Measurements from ENCODE around the gene DUSP10.

DNA sequence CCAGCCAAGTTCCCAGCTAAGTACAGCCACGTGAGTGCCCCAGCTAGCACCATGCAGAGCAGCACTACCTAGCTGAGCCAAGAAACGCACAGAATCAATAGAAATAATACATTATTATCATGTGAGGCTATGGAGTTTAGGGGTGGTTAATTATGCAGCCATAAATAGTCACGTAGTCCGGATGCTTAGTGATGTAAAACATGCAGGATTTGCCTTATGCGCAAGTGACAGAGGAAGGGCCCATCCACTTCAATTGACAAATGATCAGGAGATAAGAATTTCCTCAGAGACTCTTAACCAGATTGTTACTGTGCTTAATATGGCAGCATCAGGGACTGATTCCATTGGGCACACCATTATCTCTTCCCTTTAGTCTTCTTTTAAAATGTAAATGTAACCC, 44.8 kb upstream of the DUSP10 start:
- TF ChIP-seq, protein P1, sequence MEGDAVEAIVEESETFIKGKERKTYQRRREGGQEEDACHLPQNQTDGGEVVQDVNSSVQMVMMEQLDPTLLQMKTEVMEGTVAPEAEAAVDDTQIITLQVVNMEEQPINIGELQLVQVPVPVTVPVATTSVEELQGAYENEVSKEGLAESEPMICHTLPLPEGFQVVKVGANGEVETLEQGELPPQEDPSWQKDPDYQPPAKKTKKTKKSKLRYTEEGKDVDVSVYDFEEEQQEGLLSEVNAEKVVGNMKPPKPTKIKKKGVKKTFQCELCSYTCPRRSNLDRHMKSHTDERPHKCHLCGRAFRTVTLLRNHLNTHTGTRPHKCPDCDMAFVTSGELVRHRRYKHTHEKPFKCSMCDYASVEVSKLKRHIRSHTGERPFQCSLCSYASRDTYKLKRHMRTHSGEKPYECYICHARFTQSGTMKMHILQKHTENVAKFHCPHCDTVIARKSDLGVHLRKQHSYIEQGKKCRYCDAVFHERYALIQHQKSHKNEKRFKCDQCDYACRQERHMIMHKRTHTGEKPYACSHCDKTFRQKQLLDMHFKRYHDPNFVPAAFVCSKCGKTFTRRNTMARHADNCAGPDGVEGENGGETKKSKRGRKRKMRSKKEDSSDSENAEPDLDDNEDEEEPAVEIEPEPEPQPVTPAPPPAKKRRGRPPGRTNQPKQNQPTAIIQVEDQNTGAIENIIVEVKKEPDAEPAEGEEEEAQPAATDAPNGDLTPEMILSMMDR (conservative IDR thresholded peaks at IDR 0.05; ENCODE audit: low read depth, low read length), result no peak
- TF ChIP-seq EZH2 (IDR thresholded peaks at IDR 0.05; ENCODE audit: low read length, unreplicated experiment) (no peak), EZH2phosphoT487 (IDR thresholded peaks at IDR 0.05; ENCODE audit: borderline replicate concordance, low read length) (no peak)

Measured in PC-3 (cell line).